Panc1 (cell line): ENCODE results near the gene MRLN. TPM values are rescaled to one million over a fixed set of nuclear protein-coding genes. Genes with fewer than 3 reads are reported as not detected.

Experiments used
- ATAC-seq: fragments of 200-7000 bp; cut with Tn5 transposase; 2 replicates; pipeline ENCODE4 v1.9.1; 2020; ENCODE audit warnings: mild to moderate bottlenecking, moderate library complexity
- BruUV-seq: library from RNA; stranded (reverse); fragments of 400-500 nt; replicated peaks from 2 replicates; lab custom pipeline; 2021; lab: Mats Ljungman, UMichigan
- CTCF ChIA-PET: fragments of 300-600 bp; sonication (Branson Sonifier 250); formaldehyde crosslinking; loops from one replicate; lab custom pipeline; 2022; ENCODE audit warnings: antibody characterized with exemption; lab: Charles Lee
- POLR2A ChIA-PET: fragments of 300-600 bp; sonication (Branson Sonifier 250); formaldehyde crosslinking; loops from one replicate; lab custom pipeline; 2022; ENCODE audit warnings: antibody characterized with exemption; lab: Charles Lee
- DNase-seq: peaks from one replicate; pipeline ENCODE4 v3.0.0-alpha.2; 2010; ENCODE audit warnings: low read depth, low spot score
- H3K27ac ChIP-seq: 2 replicates; pipeline ENCODE4 v1.5.1; 2011; ENCODE audit warnings: mild to moderate bottlenecking, low read length, inconsistent platforms
- H3K27me3 ChIP-seq: fragments of 200-500 bp; sonication (Bioruptor generic); 2 replicates; pipeline ENCODE4 v1.6.0; 2014; ENCODE audit warnings: low read length, inconsistent platforms; ENCODE audit not compliant: control insufficient read depth, insufficient read depth
- H3K36me3 ChIP-seq: fragments of 200-500 bp; sonication (Bioruptor generic); 2 replicates; pipeline ENCODE4 v1.5.1; 2014; ENCODE audit warnings: inconsistent platforms, mild to moderate bottlenecking, low read length, moderate library complexity; ENCODE audit not compliant: control insufficient read depth, insufficient read depth
- H3K4me1 ChIP-seq: 2 replicates; pipeline ENCODE4 v1.5.1; 2011; ENCODE audit warnings: inconsistent platforms, mild to moderate bottlenecking, low read length, moderate library complexity; ENCODE audit not compliant: control insufficient read depth, insufficient read depth
- H3K4me3 ChIP-seq, 2 experiments: 2 replicates each; pipeline ENCODE4 v1.5.1; 2011 to 2012; ENCODE audit warnings: low read depth in 2 of 2, low read length in 2 of 2, mild to moderate bottlenecking in 2 of 2, inconsistent platforms in 1 of 2, moderate library complexity in 1 of 2
- H3K9me3 ChIP-seq: fragments of 200-500 bp; sonication (Bioruptor generic); 2 replicates; pipeline ENCODE4 v1.5.1; 2014; ENCODE audit warnings: low read depth, mild to moderate bottlenecking, inconsistent platforms, low read length, moderate library complexity; ENCODE audit not compliant: control insufficient read depth, insufficient read depth
- CTCF ChIP-seq: fragments of 450-650 bp; IDR thresholded peaks from 2 replicates; pipeline ENCODE4 v1.5.1; 2017; ENCODE audit warnings: mild to moderate bottlenecking
- POLR2AphosphoS5 ChIP-seq: IDR thresholded peaks from 2 replicates; pipeline ENCODE4 v1.6.1; 2012; ENCODE audit warnings: mild to moderate bottlenecking, low read depth, low read length, moderate library complexity
- REST ChIP-seq, 2 experiments: IDR thresholded peaks; 2 replicates each; pipeline ENCODE4 v1.6.1; 2011 to 2012; ENCODE audit warnings: low read depth in 2 of 2, control low read depth in 1 of 2, low read length in 1 of 2, mild to moderate bottlenecking in 1 of 2, moderate library complexity in 1 of 2; ENCODE audit not compliant: insufficient read depth in 1 of 2
- SIN3A ChIP-seq: IDR thresholded peaks from 2 replicates; pipeline ENCODE4 v1.6.1; 2012; ENCODE audit warnings: low read depth, mild to moderate bottlenecking, low read length, moderate library complexity, borderline replicate concordance; ENCODE audit not compliant: insufficient read depth
- TCF7L2 ChIP-seq: IDR thresholded peaks from 2 replicates; pipeline ENCODE4 v1.6.1; 2011; ENCODE audit warnings: mild to moderate bottlenecking, low read depth, low read length, inconsistent platforms
- in situ Hi-C: cut with HindIII; loops from 2 replicates; pipeline ENCODE4 v1.10.0; 2016; ENCODE audit warnings: low sequenced_read_pairs, low pct_unique_long_range_greater_than_20kb
- intact Hi-C: fragments of 100-400 bp; cut with micrococcal nuclease; formaldehyde crosslinking; loops from one replicate; pipeline ENCODE4 v1.10.0; 2022; ENCODE audit not compliant: unreplicated experiment
- total RNA-seq: library from RNA; stranded (reverse); gene quantifications from one replicate; pipeline ENCODE4 v1.2.1, GENCODE V29; 2021; ENCODE audit not compliant: unreplicated experiment

MRLN gene
- total RNA-seq, 1 experiment from 2014 or later = not detected

- Histone ChIP-seq H3K36me3 (no peaks in the 10 kb centered on the region), H3K27ac (no peak overlapping the region), H3K27me3 (peaks cover 23% of the 10 kb centered on the region), H3K4me3 (no peak overlapping the region), H3K4me1 (peaks cover 4% of the 10 kb centered on the region; the same call in 1 of the 2 replicates), H3K9me3 (no peaks in the 10 kb centered on the region)
- CTCF ChIA-PET = no interaction called here
- ATAC-seq (no peak), DNase-seq (no peak)
- intact Hi-C loops = no loop called here
- in situ Hi-C loops = no loop called here
- BruUV-seq = no TSS peak
- POLR2A ChIA-PET = no interaction called here
- TF ChIP-seq SIN3A = no peak
Observed at GRCh38 chr10:59713196-59713821, 39.9 kb downstream of the MRLN start.

GRCh38 chr10:59711871-59712494 is 41.3 kb downstream of the MRLN start:
- in situ Hi-C loops (no loop called here), intact Hi-C loops (no loop called here)
- POLR2A ChIA-PET = no interaction called here
- ATAC-seq = no peak
- H3K4me1 ChIP-seq = peaks cover 4% of the 10 kb centered on the region; the same call in 1 of the 2 replicates
- no peak overlapping the region for H3K27ac ChIP-seq
- H3K9me3 ChIP-seq = no peaks in the 10 kb centered on the region
- TF ChIP-seq TCF7L2 = no peak
- no peak for TF ChIP-seq REST (IDR thresholded peaks at IDR 0.05; ENCODE audit: insufficient read depth in 1 of 2, low read depth in 2 of 2, low read length in 1 of 2)
- TF ChIP-seq CTCF = no peak
- TF ChIP-seq POLR2AphosphoS5 = no peak
- no peak for TF ChIP-seq SIN3A
- CTCF ChIA-PET = no interaction called here
- no TSS peak for BruUV-seq
- H3K36me3 ChIP-seq = no peaks in the 10 kb centered on the region
- H3K4me3 ChIP-seq = no peak overlapping the region
- peaks cover 33% of the 10 kb centered on the region for H3K27me3 ChIP-seq
- no peak for DNase-seq
